ENCODE data around the gene FAAP24.

Gene FAAP24

GRCh38 chr19:32971715-32972540, at the start of gene FAAP24, which contains the start of gene CEP89 (continued):
- 0 out of 2 replicates have a peak, but pooled peaks have one; percentile 76 for TF ChIP-seq ZSCAN18 (tag by site-specific recombination; IDR thresholded peaks at IDR 0.05)
- TF ChIP-seq ZSCAN30 (tag by site-specific recombination; IDR thresholded peaks at IDR 0.05), result peak; percentile 100
- TF ChIP-seq KLF10 (tag by site-specific recombination; IDR thresholded peaks at IDR 0.05), result peak; percentile 82
- 0 out of 2 replicates have a peak, but pooled peaks have one; percentile 57 for TF ChIP-seq ZNF239 (tag by site-specific recombination; IDR thresholded peaks at IDR 0.05)
- no peak for TF ChIP-seq TSHZ1 (tag by site-specific recombination; IDR thresholded peaks at IDR 0.05; ENCODE audit: borderline replicate concordance)
- TF ChIP-seq ZNF645 (tag by site-specific recombination; IDR thresholded peaks at IDR 0.05), result no peak
- peak; percentile 82; the same call in 1 of the 2 replicates for TF ChIP-seq ZBTB1 (tag by site-specific recombination; IDR thresholded peaks at IDR 0.05)
- peak; percentile 51 for TF ChIP-seq ZSCAN5A (tag by site-specific recombination; IDR thresholded peaks at IDR 0.05)
- peak; percentile 92 for TF ChIP-seq ZNF449 (tag by site-specific recombination; IDR thresholded peaks at IDR 0.05)
- TF ChIP-seq CTCF (tag by site-specific recombination; IDR thresholded peaks at IDR 0.05), result peak; percentile 56; the same call in 1 of the 2 replicates

- Histone ChIP-seq H3K27ac (ENCODE audit: extremely low read depth, low read depth, low read length) (no peak overlapping the region), H3K4me1 (ENCODE audit: control insufficient read depth, insufficient read depth, low read length) (no peaks in the 10 kb centered on the region), H3K36me3 (ENCODE audit: control insufficient read depth in 2 of 2, insufficient read depth in 1 of 2, low read length in 2 of 2) (peaks cover 38 to 79% of the 10 kb centered on the region in 2 experiments), H3K4me3 (ENCODE audit: low read depth, low read length) (no peak overlapping the region), H3K9me3 (ENCODE audit: control insufficient read depth, insufficient read depth, low read depth, low read length) (peaks cover 11% of the 10 kb centered on the region)
- TF ChIP-seq ZNF658 (tag by site-specific recombination; IDR thresholded peaks at IDR 0.05) (no peak), ZNF600 (tag by site-specific recombination; IDR thresholded peaks at IDR 0.05) (peak; percentile 59; the same call in 1 of the 2 replicates)
- ChIA-PET CTCF (interaction anchor here (0.7 kb wide), 1 partner anchor 582 kb away, joined by 3 read pairs; no protein-coding TSS in a partner anchor), POLR2A (no interaction called here)
These were observed 47.8 kb upstream of the FAAP24 start for GRCh38 chr19:32924200-32924599.

Data from HEK293 (cell line).